Esophagus muscularis mucosa (tissue), 4 donors: ENCODE results near the gene BTG1. TPM values are rescaled to one million over a fixed set of nuclear protein-coding genes. Genes with fewer than 3 reads are reported as not detected.

Experiments used
- DNase-seq: peaks from one replicate; pipeline ENCODE4 v3.0.0-alpha.2; 2017; ENCODE audit errors: extremely low spot score
- H3K27ac ChIP-seq, 4 donors: fragments of 200-600 bp; sonication (generic); replicated peaks in 1 of 4; 1 replicate in 3 of 4; 2 replicates in 1 of 4; pipeline ENCODE4 v1.5.1; 2016 to 2019; ENCODE audit warnings: mild to moderate bottlenecking in 1 of 4
- H3K27me3 ChIP-seq, 4 donors: fragments of 200-600 bp; sonication (generic); one replicate each; pipeline versions ENCODE4 v1.5.1 to v1.6.0; 2016 to 2019
- H3K36me3 ChIP-seq, 4 donors: fragments of 200-600 bp; sonication (generic); one replicate each; pipeline ENCODE4 v1.5.1; 2016 to 2019
- H3K4me1 ChIP-seq, 4 donors: fragments of 200-600 bp; sonication (generic); one replicate each; pipeline ENCODE4 v1.5.1; 2016 to 2019
- H3K4me3 ChIP-seq, 4 donors: fragments of 200-600 bp; sonication (generic); 1 replicate in 2 of 4; 2 replicates in 2 of 4; pipeline ENCODE4 v1.5.1; 2016 to 2019; ENCODE audit warnings: mild to moderate bottlenecking in 4 of 4, moderate library complexity in 1 of 4
- H3K9me3 ChIP-seq, 4 donors: fragments of 200-600 bp; sonication (generic); 1 replicate in 3 of 4; 2 replicates in 1 of 4; pipeline ENCODE4 v1.5.1; 2016 to 2019
- EP300 ChIP-seq: sonication (generic); formaldehyde crosslinking; IDR thresholded peaks from one replicate; pipeline ENCODE4 v1.6.1; 2017; ENCODE audit warnings: antibody characterized with exemption
- POLR2A ChIP-seq: fragments of 450-650 bp; IDR thresholded peaks from one replicate; pipeline ENCODE4 v1.6.1; 2017; ENCODE audit warnings: antibody characterized with exemption, moderate library complexity, mild to moderate bottlenecking, low read depth
- POLR2AphosphoS5 ChIP-seq, 2 donors: sonication (generic); formaldehyde crosslinking; IDR thresholded peaks; one replicate each; pipeline ENCODE4 v1.6.1; 2017; ENCODE audit warnings: antibody characterized with exemption in 2 of 2
- WGBS: methylation state at CpG from one replicate; pipeline ENCODE4 v1.1.5; 2018; 5-methylcytosine and 5-hydroxymethylcytosine counted together
- intact Hi-C: fragments of 100-400 bp; cut with DNase I; formaldehyde crosslinking; loops from one replicate; pipeline ENCODE4 v1.15.1; 2023
- total RNA-seq, 4 donors: library from RNA; depleted of rRNA; stranded (reverse); fragments of >200 nt; gene quantifications; one replicate each; pipeline versions ENCODE4 v1.1.0 to v1.2.1, GENCODE V29; 2016
- TF ChIP-seq, protein P1 (sequence below), 3 experiments: fragments of 200-600 bp in 2 of 3; fragments of 450-650 bp in 1 of 3; sonication (generic) in 2 of 3; IDR thresholded peaks; one replicate each; pipeline ENCODE4 v1.5.1; 2017 to 2019; ENCODE audit warnings: antibody characterized with exemption in 3 of 3, mild to moderate bottlenecking in 2 of 3, moderate library complexity in 1 of 3

BTG1 gene
- total RNA-seq, 4 donors from 2014 or later = 40.6 to 66.4 (median 43.1) TPM

- peak overlapping the region; percentile 77 to 97 (median 91) for H3K4me3 ChIP-seq
- intact Hi-C loops = loop anchor here (5.0 to 10.0 kb wide), 3 partner anchors 98 to 426 kb away; no protein-coding TSS in a partner anchor
- 3% methylated on average over 14 of the region's 14 CpGs for WGBS
- H3K9me3 ChIP-seq = no peaks in the 10 kb centered on the region
- H3K4me1 ChIP-seq = peaks cover 0 to 14% (median 12%) of the 10 kb centered on the region in 4 donors
- H3K36me3 ChIP-seq = peaks cover 0 to 34% (median 8%) of the 10 kb centered on the region in 4 donors
- H3K27ac ChIP-seq = peak overlapping the region; percentile 99
- no peaks in the 10 kb centered on the region for H3K27me3 ChIP-seq
- TF ChIP-seq, protein P1, sequence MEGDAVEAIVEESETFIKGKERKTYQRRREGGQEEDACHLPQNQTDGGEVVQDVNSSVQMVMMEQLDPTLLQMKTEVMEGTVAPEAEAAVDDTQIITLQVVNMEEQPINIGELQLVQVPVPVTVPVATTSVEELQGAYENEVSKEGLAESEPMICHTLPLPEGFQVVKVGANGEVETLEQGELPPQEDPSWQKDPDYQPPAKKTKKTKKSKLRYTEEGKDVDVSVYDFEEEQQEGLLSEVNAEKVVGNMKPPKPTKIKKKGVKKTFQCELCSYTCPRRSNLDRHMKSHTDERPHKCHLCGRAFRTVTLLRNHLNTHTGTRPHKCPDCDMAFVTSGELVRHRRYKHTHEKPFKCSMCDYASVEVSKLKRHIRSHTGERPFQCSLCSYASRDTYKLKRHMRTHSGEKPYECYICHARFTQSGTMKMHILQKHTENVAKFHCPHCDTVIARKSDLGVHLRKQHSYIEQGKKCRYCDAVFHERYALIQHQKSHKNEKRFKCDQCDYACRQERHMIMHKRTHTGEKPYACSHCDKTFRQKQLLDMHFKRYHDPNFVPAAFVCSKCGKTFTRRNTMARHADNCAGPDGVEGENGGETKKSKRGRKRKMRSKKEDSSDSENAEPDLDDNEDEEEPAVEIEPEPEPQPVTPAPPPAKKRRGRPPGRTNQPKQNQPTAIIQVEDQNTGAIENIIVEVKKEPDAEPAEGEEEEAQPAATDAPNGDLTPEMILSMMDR (IDR thresholded peaks at IDR 0.05) = no peak
- TF ChIP-seq POLR2AphosphoS5 (IDR thresholded peaks at IDR 0.05) = no peak
- no peak for DNase-seq
Measured at GRCh38 chr12:92146497-92147224, 1.0 kb upstream of the BTG1 start.

GRCh38 chr12:92145481-92145730, 240 bp downstream of the BTG1 start:
- under 1% methylated on average over 22 of the region's 28 CpGs for WGBS

GRCh38 chr12:92144631-92145480, 790 bp downstream of the BTG1 start:
- no peak for TF ChIP-seq EP300
- peak; percentile 5 to 49 for TF ChIP-seq POLR2AphosphoS5 (IDR thresholded peaks at IDR 0.05)
- peak; percentile 21 for TF ChIP-seq POLR2A
- Histone ChIP-seq H3K4me1 (peaks cover 0 to 20% (median 12%) of the 10 kb centered on the region in 4 donors), H3K4me3 (peak overlapping the region; percentile 77 to 97 (median 91)), H3K9me3 (no peaks in the 10 kb centered on the region), H3K27me3 (no peaks in the 10 kb centered on the region), H3K36me3 (peaks cover 0 to 43% (median 8%) of the 10 kb centered on the region in 4 donors), H3K27ac (peak overlapping the region; percentile 99)
- 0% methylated on average over 37 of the region's 69 CpGs for WGBS
- DNase-seq = no peak
- intact Hi-C loops = loop anchor here (5.0 to 10.0 kb wide), 4 partner anchors 68 to 427 kb away; no protein-coding TSS in a partner anchor

More at GRCh38 chr12:92145481-92145730, 240 bp downstream of the BTG1 start:
- H3K36me3 ChIP-seq = peaks cover 0 to 43% (median 8%) of the 10 kb centered on the region in 4 donors
- peak overlapping the region; percentile 99 for H3K27ac ChIP-seq
- TF ChIP-seq POLR2AphosphoS5 (IDR thresholded peaks at IDR 0.05) (no peak), EP300 (no peak), POLR2A (no peak)
- TF ChIP-seq, protein P1 (IDR thresholded peaks at IDR 0.05) = no peak
- H3K4me3 ChIP-seq = peak overlapping the region; percentile 77 to 97 (median 91)
- DNase-seq = no peak
- H3K27me3 ChIP-seq = no peaks in the 10 kb centered on the region
- peaks cover 0 to 14% (median 12%) of the 10 kb centered on the region in 4 donors for H3K4me1 ChIP-seq
- H3K9me3 ChIP-seq = no peaks in the 10 kb centered on the region
- intact Hi-C loops = loop anchor here (5.0 to 10.0 kb wide), 3 partner anchors 99 to 427 kb away; no protein-coding TSS in a partner anchor

- intact Hi-C loops = loop anchor here (2.0 to 10.0 kb wide), 4 partner anchors 67 to 411 kb away; no protein-coding TSS in a partner anchor
- DNase-seq = peak; percentile 95
- peak overlapping the region; percentile 77 to 97 (median 91) for H3K4me3 ChIP-seq
- no peaks in the 10 kb centered on the region for H3K27me3 ChIP-seq
- H3K9me3 ChIP-seq = no peaks in the 10 kb centered on the region
- H3K36me3 ChIP-seq = peaks cover 0 to 43% (median 8%) of the 10 kb centered on the region in 4 donors
- 2% methylated on average over 15 of the region's 15 CpGs for WGBS
- peaks cover 0 to 29% (median 19%) of the 10 kb centered on the region in 4 donors for H3K4me1 ChIP-seq
- TF ChIP-seq POLR2AphosphoS5 (IDR thresholded peaks at IDR 0.05) (peak; percentile 83 to 84), EP300 (no peak)
- TF ChIP-seq, protein P1 (IDR thresholded peaks at IDR 0.05) = peak; percentile 61 to 82 (median 75)
- H3K27ac ChIP-seq = peak overlapping the region; percentile 99
Measured at GRCh38 chr12:92143686-92144630, 1.7 kb downstream of the BTG1 start.
